DND-41 (cell line): ENCODE data around the gene FBXL19.

Experiments used
- ATAC-seq: fragments of 200-7000 bp; cut with Tn5 transposase; 3 replicates; pipeline ENCODE4 v1.9.1; 2021; ENCODE audit warnings: low read depth; ENCODE audit not compliant: insufficient read depth
- DNase-seq: peaks from one replicate; pipeline ENCODE4 v3.0.0-alpha.2; 2020
- H2AFZ ChIP-seq: 2 replicates; pipeline ENCODE4 v1.6.0; 2012; ENCODE audit warnings: low read depth, low read length
- H3K27ac ChIP-seq: 2 replicates; pipeline ENCODE4 v1.5.1; 2012; ENCODE audit warnings: low read length, inconsistent platforms
- H3K27me3 ChIP-seq: fragments of 200-600 bp; sonication (generic); 2 replicates; pipeline ENCODE4 v1.6.0; 2012; ENCODE audit warnings: low read length, mild to moderate bottlenecking, inconsistent platforms; ENCODE audit not compliant: insufficient read depth, poor library complexity
- H3K36me3 ChIP-seq: 2 replicates; pipeline ENCODE4 v1.5.1; 2012; ENCODE audit warnings: low read length, inconsistent platforms; ENCODE audit not compliant: insufficient read depth
- H3K4me1 ChIP-seq: 2 replicates; pipeline ENCODE4 v1.5.1; 2012; ENCODE audit warnings: mild to moderate bottlenecking, low read length; ENCODE audit not compliant: insufficient read depth
- H3K4me2 ChIP-seq: 2 replicates; pipeline ENCODE4 v1.6.0; 2012; ENCODE audit warnings: mild to moderate bottlenecking, moderate library complexity, low read length, inconsistent platforms; ENCODE audit not compliant: insufficient read depth
- H3K4me3 ChIP-seq, 2 experiments: fragments of 200-600 bp in 1 of 2; shearing (Covaris generic) in 1 of 2; 2 replicates each; pipeline ENCODE4 v1.5.1; 2012 to 2016; ENCODE audit warnings: inconsistent platforms in 2 of 2, low read length in 2 of 2, mild to moderate bottlenecking in 2 of 2, low read depth in 1 of 2, moderate library complexity in 1 of 2
- H3K79me2 ChIP-seq: 2 replicates; pipeline ENCODE4 v1.6.0; 2012; ENCODE audit warnings: low read length, inconsistent platforms; ENCODE audit not compliant: insufficient read depth
- H3K9ac ChIP-seq: 2 replicates; pipeline ENCODE4 v1.6.0; 2012; ENCODE audit warnings: low read depth, mild to moderate bottlenecking, inconsistent platforms, low read length, moderate library complexity
- H3K9me3 ChIP-seq: 2 replicates; pipeline ENCODE4 v1.5.1; 2012; ENCODE audit warnings: low read length, moderate library complexity, mild to moderate bottlenecking, inconsistent platforms; ENCODE audit not compliant: insufficient read depth, severe bottlenecking
- H4K20me1 ChIP-seq: 2 replicates; pipeline ENCODE4 v1.6.0; 2012; ENCODE audit warnings: low read length; ENCODE audit not compliant: insufficient read depth
- CTCF ChIP-seq: IDR thresholded peaks from 2 replicates; pipeline ENCODE4 v1.5.1; 2012; ENCODE audit warnings: borderline replicate concordance, low read length, moderate library complexity, mild to moderate bottlenecking; ENCODE audit not compliant: poor library complexity, severe bottlenecking; ENCODE audit errors: extremely low read depth
- EZH2 ChIP-seq: IDR thresholded peaks from 3 replicates; pipeline ENCODE4 v1.6.1; 2012; ENCODE audit warnings: borderline replicate concordance, low read depth, mild to moderate bottlenecking, moderate library complexity, low read length, inconsistent platforms; ENCODE audit not compliant: severe bottlenecking

The FBXL19 gene

GRCh38 chr16:30951750-30952149, 28.4 kb downstream of the FBXL19 start:
- ATAC-seq, result no peak
- no peak for TF ChIP-seq CTCF
- no peak for TF ChIP-seq EZH2
- Histone ChIP-seq H3K27me3 (no peaks in the 10 kb centered on the region), H3K4me2 (no peak overlapping the region), H3K9ac (no peak overlapping the region), H3K79me2 (peaks cover 4% of the 10 kb centered on the region), H3K4me3 (no peak overlapping the region), H3K4me1 (peaks cover 26% of the 10 kb centered on the region), H4K20me1 (no peaks in the 10 kb centered on the region), H3K27ac (no peak overlapping the region), H3K36me3 (peaks cover 15% of the 10 kb centered on the region), H2AFZ (no peak overlapping the region), H3K9me3 (no peaks in the 10 kb centered on the region)
- no peak for DNase-seq

GRCh38 chr16:30953111-30953510, 29.7 kb downstream of the FBXL19 start:
- Histone ChIP-seq H4K20me1 (no peaks in the 10 kb centered on the region), H3K27me3 (no peaks in the 10 kb centered on the region), H3K4me3 (no peak overlapping the region), H3K36me3 (peaks cover 2% of the 10 kb centered on the region), H3K9ac (no peak overlapping the region), H3K9me3 (no peaks in the 10 kb centered on the region), H3K4me2 (no peak overlapping the region), H3K4me1 (peaks cover 29% of the 10 kb centered on the region), H3K79me2 (peaks cover 6% of the 10 kb centered on the region), H3K27ac (peak overlapping the region; percentile 51), H2AFZ (no peak overlapping the region)
- no peak for DNase-seq
- TF ChIP-seq CTCF (no peak), EZH2 (no peak)
- ATAC-seq, result no peak

GRCh38 chr16:30953511-30954124, 30.2 kb downstream of the FBXL19 start:
- Histone ChIP-seq H3K9me3 (no peaks in the 10 kb centered on the region), H3K27me3 (no peaks in the 10 kb centered on the region), H4K20me1 (peaks cover 3% of the 10 kb centered on the region), H3K4me3 (no peak overlapping the region), H3K4me2 (no peak overlapping the region), H2AFZ (0 out of 2 replicates have a peak overlapping the region, but pooled peaks have one; percentile 12), H3K4me1 (peaks cover 32% of the 10 kb centered on the region), H3K9ac (no peak overlapping the region), H3K36me3 (peaks cover 1% of the 10 kb centered on the region; the same call in 1 of the 2 replicates), H3K27ac (peak overlapping the region; percentile 51), H3K79me2 (peaks cover 11% of the 10 kb centered on the region)
- peak; percentile 47 for ATAC-seq
- DNase-seq, result peak; percentile 75
- TF ChIP-seq EZH2 (no peak), CTCF (peak; percentile 79)

GRCh38 chr16:30954993-30955392, 31.6 kb downstream of the FBXL19 start:
- H3K4me3 ChIP-seq, result no peak overlapping the region
- TF ChIP-seq CTCF (no peak), EZH2 (no peak)
- no peaks in the 10 kb centered on the region for H3K27me3 ChIP-seq
- H3K9me3 ChIP-seq, result no peaks in the 10 kb centered on the region
- no peak overlapping the region for H2AFZ ChIP-seq
- H3K27ac ChIP-seq, result no peak overlapping the region
- peak overlapping the region; percentile 8; the same call in 1 of the 2 replicates for H3K9ac ChIP-seq
- H3K4me2 ChIP-seq, result no peak overlapping the region
- peaks cover 12% of the 10 kb centered on the region for H4K20me1 ChIP-seq
- peaks cover 40% of the 10 kb centered on the region for H3K4me1 ChIP-seq
- peaks cover 15% of the 10 kb centered on the region for H3K36me3 ChIP-seq
- peaks cover 25% of the 10 kb centered on the region for H3K79me2 ChIP-seq
- no peak for ATAC-seq
- no peak for DNase-seq
